Activated CD4-positive, alpha-beta T cell treated with anti-CD3 and anti-CD28 coated beads, Interleukin-2, amount 10 ng/mL, durations not matched to agents 24 days and 14 days (primary cell): ENCODE data around the gene HSD17B12. TPM values are rescaled to one million over a fixed set of nuclear protein-coding genes. Genes with fewer than 3 reads are reported as not detected.

Source experiments
- DNase-seq: peaks from one replicate; pipeline ENCODE4 v3.0.0; 2022
- H3K27ac Mint-ChIP-seq: one replicate; pipeline ENCODE4 v1.8.0; 2022; ENCODE audit warnings: mild to moderate bottlenecking, mixed read lengths
- H3K27me3 Mint-ChIP-seq: one replicate; pipeline ENCODE4 v1.8.0; 2022; ENCODE audit warnings: mixed read lengths
- H3K36me3 Mint-ChIP-seq: one replicate; pipeline ENCODE4 v1.8.0; 2022; ENCODE audit warnings: low read depth, mild to moderate bottlenecking, mixed read lengths
- H3K4me1 Mint-ChIP-seq: one replicate; pipeline ENCODE4 v1.8.0; 2021; ENCODE audit warnings: mixed read lengths
- H3K4me3 Mint-ChIP-seq: one replicate; pipeline ENCODE4 v1.8.0; 2022; ENCODE audit warnings: mild to moderate bottlenecking, moderate library complexity, mixed read lengths
- H3K9me3 Mint-ChIP-seq: one replicate; pipeline ENCODE4 v1.8.0; 2021; ENCODE audit warnings: mixed read lengths
- intact Hi-C: fragments of 100-400 bp; cut with micrococcal nuclease; formaldehyde crosslinking; loops from one replicate; pipeline ENCODE4 v1.15.1; 2023
- total RNA-seq: library from RNA; stranded (reverse); gene quantifications from 2 replicates; pipeline ENCODE4 v1.2.3, GENCODE V29; 2022

HSD17B12 gene
- total RNA-seq, 1 donor from 2014 or later: 80.1 TPM

GRCh38 chr11:43779306-43779705, 98.8 kb downstream of the HSD17B12 start:
- Mint-ChIP-seq H3K27me3 (no peaks in the 10 kb centered on the region), H3K27ac (no peak overlapping the region), H3K4me3 (no peak overlapping the region), H3K9me3 (peaks cover 5% of the 10 kb centered on the region), H3K4me1 (peaks cover 2% of the 10 kb centered on the region), H3K36me3 (peaks cover 26% of the 10 kb centered on the region)
- no peak for DNase-seq
- intact Hi-C loops: no loop called here

GRCh38 chr11:43784301-43784700, 103.8 kb downstream of the HSD17B12 start:
- H3K36me3 Mint-ChIP-seq: peaks cover 30% of the 10 kb centered on the region
- no peak overlapping the region for H3K27ac Mint-ChIP-seq
- peaks cover 22% of the 10 kb centered on the region for H3K9me3 Mint-ChIP-seq
- intact Hi-C loops: no loop called here
- peaks cover 2% of the 10 kb centered on the region for H3K4me1 Mint-ChIP-seq
- DNase-seq: no peak
- H3K4me3 Mint-ChIP-seq: no peak overlapping the region
- H3K27me3 Mint-ChIP-seq: no peaks in the 10 kb centered on the region

- peaks cover 32% of the 10 kb centered on the region for H3K36me3 Mint-ChIP-seq
- peaks cover 22% of the 10 kb centered on the region for H3K9me3 Mint-ChIP-seq
- H3K27ac Mint-ChIP-seq: no peak overlapping the region
- intact Hi-C loops: no loop called here
- DNase-seq: no peak
- no peaks in the 10 kb centered on the region for H3K27me3 Mint-ChIP-seq
- H3K4me1 Mint-ChIP-seq: peaks cover 2% of the 10 kb centered on the region
- no peak overlapping the region for H3K4me3 Mint-ChIP-seq
Measured at GRCh38 chr11:43784866-43785265, 104.3 kb downstream of the HSD17B12 start.

GRCh38 chr11:43785318-43785717, 104.8 kb downstream of the HSD17B12 start:
- peaks cover 22% of the 10 kb centered on the region for H3K9me3 Mint-ChIP-seq
- no peak overlapping the region for H3K27ac Mint-ChIP-seq
- H3K4me1 Mint-ChIP-seq: peaks cover 2% of the 10 kb centered on the region
- peaks cover 34% of the 10 kb centered on the region for H3K36me3 Mint-ChIP-seq
- no peak overlapping the region for H3K4me3 Mint-ChIP-seq
- no peak for DNase-seq
- H3K27me3 Mint-ChIP-seq: no peaks in the 10 kb centered on the region
- intact Hi-C loops: no loop called here

GRCh38 chr11:43786016-43786415, 105.5 kb downstream of the HSD17B12 start:
- H3K4me1 Mint-ChIP-seq: peaks cover 2% of the 10 kb centered on the region
- H3K9me3 Mint-ChIP-seq: peaks cover 22% of the 10 kb centered on the region
- intact Hi-C loops: no loop called here
- peaks cover 36% of the 10 kb centered on the region for H3K36me3 Mint-ChIP-seq
- DNase-seq: no peak
- no peaks in the 10 kb centered on the region for H3K27me3 Mint-ChIP-seq
- H3K27ac Mint-ChIP-seq: no peak overlapping the region
- H3K4me3 Mint-ChIP-seq: no peak overlapping the region

GRCh38 chr11:43787824-43788223, 107.3 kb downstream of the HSD17B12 start:
- H3K27ac Mint-ChIP-seq: no peak overlapping the region
- H3K27me3 Mint-ChIP-seq: no peaks in the 10 kb centered on the region
- H3K9me3 Mint-ChIP-seq: peaks cover 25% of the 10 kb centered on the region
- H3K4me3 Mint-ChIP-seq: no peak overlapping the region
- peaks cover 32% of the 10 kb centered on the region for H3K36me3 Mint-ChIP-seq
- intact Hi-C loops: no loop called here
- no peak for DNase-seq
- no peaks in the 10 kb centered on the region for H3K4me1 Mint-ChIP-seq

- no peak for DNase-seq
- Mint-ChIP-seq H3K9me3 (peaks cover 25% of the 10 kb centered on the region), H3K4me3 (no peak overlapping the region), H3K36me3 (peaks cover 30% of the 10 kb centered on the region), H3K27ac (no peak overlapping the region), H3K4me1 (no peaks in the 10 kb centered on the region), H3K27me3 (no peaks in the 10 kb centered on the region)
- intact Hi-C loops: no loop called here
Measured at GRCh38 chr11:43788421-43788820, 107.9 kb downstream of the HSD17B12 start.

- Mint-ChIP-seq H3K27ac (no peak overlapping the region), H3K4me1 (no peaks in the 10 kb centered on the region), H3K4me3 (no peak overlapping the region), H3K36me3 (peaks cover 22% of the 10 kb centered on the region), H3K9me3 (peaks cover 16% of the 10 kb centered on the region), H3K27me3 (no peaks in the 10 kb centered on the region)
- intact Hi-C loops: no loop called here
- no peak for DNase-seq
Measured at GRCh38 chr11:43789700-43790443, 109.3 kb downstream of the HSD17B12 start.

- Mint-ChIP-seq H3K9me3 (peaks cover 11% of the 10 kb centered on the region), H3K27ac (no peak overlapping the region), H3K27me3 (no peaks in the 10 kb centered on the region), H3K4me1 (no peaks in the 10 kb centered on the region), H3K4me3 (no peak overlapping the region), H3K36me3 (peaks cover 19% of the 10 kb centered on the region)
- DNase-seq: no peak
- intact Hi-C loops: no loop called here
Measured at GRCh38 chr11:43790444-43790794, 109.9 kb downstream of the HSD17B12 start.

- no peak for DNase-seq
- Mint-ChIP-seq H3K4me3 (no peak overlapping the region), H3K27ac (no peak overlapping the region), H3K36me3 (peaks cover 25% of the 10 kb centered on the region), H3K4me1 (no peaks in the 10 kb centered on the region), H3K9me3 (no peaks in the 10 kb centered on the region), H3K27me3 (no peaks in the 10 kb centered on the region)
- intact Hi-C loops: no loop called here
Measured at GRCh38 chr11:43797337-43797736, 116.8 kb downstream of the HSD17B12 start.

GRCh38 chr11:43797866-43798265, 117.3 kb downstream of the HSD17B12 start:
- DNase-seq: no peak
- Mint-ChIP-seq H3K9me3 (no peaks in the 10 kb centered on the region), H3K4me3 (no peak overlapping the region), H3K27me3 (no peaks in the 10 kb centered on the region), H3K27ac (no peak overlapping the region), H3K36me3 (peaks cover 25% of the 10 kb centered on the region), H3K4me1 (no peaks in the 10 kb centered on the region)
- intact Hi-C loops: no loop called here

GRCh38 chr11:43802509-43802908, 122.0 kb downstream of the HSD17B12 start:
- H3K4me3 Mint-ChIP-seq: no peak overlapping the region
- no peak for DNase-seq
- H3K27ac Mint-ChIP-seq: no peak overlapping the region
- H3K36me3 Mint-ChIP-seq: peaks cover 31% of the 10 kb centered on the region
- H3K4me1 Mint-ChIP-seq: no peaks in the 10 kb centered on the region
- H3K27me3 Mint-ChIP-seq: no peaks in the 10 kb centered on the region
- no peaks in the 10 kb centered on the region for H3K9me3 Mint-ChIP-seq
- intact Hi-C loops: no loop called here

GRCh38 chr11:43803766-43804165, 123.2 kb downstream of the HSD17B12 start:
- Mint-ChIP-seq H3K4me3 (no peak overlapping the region), H3K4me1 (no peaks in the 10 kb centered on the region), H3K27me3 (no peaks in the 10 kb centered on the region), H3K9me3 (no peaks in the 10 kb centered on the region), H3K36me3 (peaks cover 30% of the 10 kb centered on the region), H3K27ac (no peak overlapping the region)
- no peak for DNase-seq
- intact Hi-C loops: no loop called here

- H3K4me1 Mint-ChIP-seq: no peaks in the 10 kb centered on the region
- H3K27me3 Mint-ChIP-seq: no peaks in the 10 kb centered on the region
- no peak overlapping the region for H3K4me3 Mint-ChIP-seq
- H3K36me3 Mint-ChIP-seq: peaks cover 16% of the 10 kb centered on the region
- no peak overlapping the region for H3K27ac Mint-ChIP-seq
- no peaks in the 10 kb centered on the region for H3K9me3 Mint-ChIP-seq
- intact Hi-C loops: no loop called here
- DNase-seq: no peak
Measured at GRCh38 chr11:43806976-43807375, 126.4 kb downstream of the HSD17B12 start.
